Measurements from ENCODE around the gene PXN. TPM values are rescaled to one million over a fixed set of nuclear protein-coding genes. Genes with fewer than 3 reads are reported as not detected.

Gene PXN
- total RNA-seq, 8 experiments from 2014 or later = 10.1 to 52.6 (median 23.8) TPM

Other genes starting within 250 kb of the PXN start
- 10 to 100 TPM; 21.8 to 33.2 (median 25.7) TPM for gene RAB35, start 149.0 kb downstream of the PXN start, total RNA-seq
- gene GCN1, start 71.0 kb downstream of the PXN start, total RNA-seq = 100 to 1,000 TPM in 2 of 8 experiments, 10 to 100 TPM in 6; 31.8 to 153 (median 47.1) TPM
- 1,000 to 10,000 TPM; 1,784 to 3,646 (median 2,895) TPM for gene RPLP0, start 64.6 kb downstream of the PXN start, total RNA-seq
- over 10,000 TPM; 15,371 to 42,996 (median 23,008) TPM for gene RNU4-2, start 26.2 kb upstream of the PXN start, total RNA-seq
- gene RNU4-1, start 27.5 kb upstream of the PXN start, total RNA-seq = over 10,000 TPM in 4 of 8 experiments, 1,000 to 10,000 TPM in 4; 7,837 to 22,494 (median 10,178) TPM
- 1 to 10 TPM; 1.7 to 6.6 (median 2.8) TPM for gene SIRT4, start 36.6 kb upstream of the PXN start, total RNA-seq
- under 1 TPM in 3 of 8 experiments, not detected in 5; 0.38 to 0.78 (median 0.60) TPM for gene PLA2G1B, start 62.0 kb upstream of the PXN start, total RNA-seq
- 10 to 100 TPM in 5 of 8 experiments, 1 to 10 TPM in 1, under 1 TPM in 2; 0.10 to 81.7 (median 27.3) TPM for gene MSI1, start 103.4 kb upstream of the PXN start, total RNA-seq
- gene COX6A1, start 172.4 kb upstream of the PXN start, total RNA-seq = 100 to 1,000 TPM; 604 to 967 (median 671) TPM
- 10 to 100 TPM; 25.0 to 90.0 (median 41.5) TPM for gene TRIAP1, start 180.7 kb upstream of the PXN start, total RNA-seq
- 10 to 100 TPM; 20.4 to 38.8 (median 24.5) TPM for gene GATC, start 180.7 kb upstream of the PXN start, total RNA-seq
- 100 to 1,000 TPM in 7 of 8 experiments, 10 to 100 TPM in 1; 98.3 to 197 (median 118) TPM for gene SRSF9, start 204.0 kb upstream of the PXN start, total RNA-seq
- 100 to 1,000 TPM; 155 to 622 (median 349) TPM for gene DYNLL1, start 230.4 kb upstream of the PXN start, total RNA-seq